Measurements from ENCODE around the gene ALKBH3.

Gene ALKBH3

DNA sequence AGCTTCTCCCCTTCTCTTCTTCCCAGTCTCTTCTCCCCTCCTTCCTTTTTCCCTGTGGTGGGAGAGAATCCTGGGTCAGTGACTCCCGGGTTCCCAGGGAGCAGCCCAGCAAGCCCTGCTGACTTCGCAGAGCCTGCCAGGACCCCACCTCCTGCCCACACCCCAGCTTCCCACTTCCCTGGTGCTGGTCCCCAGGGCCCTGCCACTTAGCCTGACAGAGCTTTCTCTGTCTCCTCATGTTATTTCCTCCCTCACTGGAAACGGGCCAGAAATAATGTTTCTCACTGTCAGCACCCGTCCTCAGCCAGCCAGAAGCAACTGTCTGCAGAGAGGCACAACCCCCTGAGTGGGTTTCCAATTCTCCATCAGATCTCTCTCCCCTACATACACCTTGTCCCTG, 88.9 kb downstream of the ALKBH3 start:
- no peak for DNase-seq
